HepG2 (cell line): ENCODE results near the gene GRM8. TPM values are rescaled to one million over a fixed set of nuclear protein-coding genes. Genes with fewer than 3 reads are reported as not detected.

ENCODE experiments used
- ATAC-seq: fragments of 200-7000 bp; cut with Tn5 transposase; 3 replicates; pipeline ENCODE4 v1.9.1; 2020; ENCODE audit warnings: mild to moderate bottlenecking, moderate library complexity
- BruUV-seq: library from RNA; stranded (reverse); fragments of 400-500 nt; replicated peaks from 2 replicates; lab custom pipeline; 2021; lab: Mats Ljungman, UMichigan
- CTCF ChIA-PET: fragments of 300-600 bp; formaldehyde crosslinking; extraction: SDS; loops from one replicate; lab custom pipeline; 2021; ENCODE audit warnings: low total read pairs, inconsistent platforms, low intra/inter-chr PET ratio; lab: Yijun Ruan, JAX
- POLR2A ChIA-PET: fragments of 350-600 bp; sonication (Branson Sonifier 250); formaldehyde crosslinking; loops from one replicate; lab custom pipeline; 2020; ENCODE audit warnings: antibody characterized with exemption, inconsistent platforms; lab: Yijun Ruan, JAX
- DNase-seq: peaks from one replicate; pipeline ENCODE4 v3.0.0-alpha.2; 2015; ENCODE audit warnings: low spot score
- FAIRE-seq: peaks from 3 replicates; lab custom pipeline; 2011; peaks lifted over from hg19 to GRCh38; lab: Jason Lieb, UNC
- H2AFZ ChIP-seq: one replicate; pipeline ENCODE4 v1.6.1; 2011; ENCODE audit warnings: low read length, inconsistent platforms
- H3K27ac ChIP-seq: fragments of 300-600 bp; 3 replicates; pipeline ENCODE4 v1.8.0; 2011; ENCODE audit warnings: mixed run types, mild to moderate bottlenecking, mixed read lengths, low read length, inconsistent platforms; ENCODE audit not compliant: insufficient read depth; ENCODE audit errors: extremely low read length
- H3K27me3 ChIP-seq, 2 experiments: fragments of 200-600 bp in 1 of 2; 2 replicates in 1 of 2; 3 replicates in 1 of 2; pipeline versions ENCODE4 v1.6.0 to v1.8.0; 2011; ENCODE audit warnings: low read length in 2 of 2, mild to moderate bottlenecking in 2 of 2, moderate library complexity in 2 of 2, inconsistent platforms in 1 of 2; ENCODE audit not compliant: insufficient read depth in 2 of 2, control insufficient read depth in 1 of 2
- H3K36me3 ChIP-seq, 2 experiments: fragments of 200-600 bp in 1 of 2; replicated peaks in 1 of 2; 2 replicates in 1 of 2; 3 replicates in 1 of 2; pipeline versions ENCODE4 v1.5.1 to v1.8.0; 2011; ENCODE audit warnings: low read length in 2 of 2, inconsistent platforms in 1 of 2; ENCODE audit not compliant: insufficient read depth in 2 of 2, control insufficient read depth in 1 of 2
- H3K4me1 ChIP-seq: 2 replicates; pipeline ENCODE4 v1.5.1; 2012; ENCODE audit warnings: low read length, inconsistent platforms; ENCODE audit not compliant: insufficient read depth
- H3K4me2 ChIP-seq: 2 replicates; pipeline ENCODE4 v1.6.0; 2011; ENCODE audit warnings: low read depth, low read length, inconsistent platforms
- H3K4me3 ChIP-seq, 3 experiments: fragments of 200-600 bp in 1 of 3; sonication (generic), shearing (Covaris generic) in 1 of 3; replicated peaks in 1 of 3; 2 replicates each; pipeline ENCODE4 v1.5.1; 2011 to 2016; ENCODE audit warnings: low read length in 3 of 3, inconsistent platforms in 2 of 3, low read depth in 2 of 3, mild to moderate bottlenecking in 2 of 3, control low read depth in 1 of 3, mixed read lengths in 1 of 3; ENCODE audit not compliant: insufficient read depth in 1 of 3
- H3K79me2 ChIP-seq: one replicate; pipeline ENCODE4 v1.6.1; 2011; ENCODE audit warnings: low read length, inconsistent platforms; ENCODE audit not compliant: insufficient read depth
- H3K9ac ChIP-seq: 2 replicates; pipeline ENCODE4 v1.6.0; 2011; ENCODE audit warnings: mild to moderate bottlenecking, low read depth, low read length, inconsistent platforms; ENCODE audit not compliant: insufficient read depth
- H3K9me3 ChIP-seq: 2 replicates; pipeline ENCODE4 v1.5.1; 2012; ENCODE audit warnings: mild to moderate bottlenecking, low read length
- H4K20me1 ChIP-seq: 2 replicates; pipeline ENCODE4 v1.6.0; 2011; ENCODE audit warnings: inconsistent platforms, mild to moderate bottlenecking, low read length, moderate library complexity; ENCODE audit not compliant: insufficient read depth
- CAMTA2 ChIP-seq: sonication (generic); formaldehyde crosslinking; IDR thresholded peaks from 2 replicates; pipeline ENCODE4 v1.4.0; 2020; ENCODE audit warnings: mild to moderate bottlenecking, missing genetic modification reagents, borderline replicate concordance
- FOSL1 ChIP-seq: sonication (generic); formaldehyde crosslinking; IDR thresholded peaks from 2 replicates; pipeline ENCODE4 v1.9.0; 2021; ENCODE audit warnings: missing genetic modification reagents, borderline replicate concordance
- FOXK2 ChIP-seq: fragments of 450-650 bp; IDR thresholded peaks from 2 replicates; pipeline ENCODE4 v1.6.1; 2016
- MAZ ChIP-seq, 2 experiments: sonication (generic) in 1 of 2; formaldehyde crosslinking in 1 of 2; IDR thresholded peaks; 2 replicates each; pipeline versions ENCODE4 v1.5.0 to v1.6.1; 2012 to 2020; ENCODE audit warnings: low read depth in 2 of 2, mild to moderate bottlenecking in 2 of 2, borderline replicate concordance in 1 of 2, improper control_type of control experiment in 1 of 2, low read length in 1 of 2, missing genetic modification reagents in 1 of 2, moderate library complexity in 1 of 2
- MLLT10 ChIP-seq: sonication (generic); formaldehyde crosslinking; IDR thresholded peaks from 2 replicates; pipeline ENCODE4 v1.4.0; 2020; ENCODE audit warnings: missing genetic modification reagents
- NFYC ChIP-seq: IDR thresholded peaks from 2 replicates; pipeline ENCODE4 v1.6.1; 2016; ENCODE audit warnings: missing genetic modification reagents, missing compliant biosample characterization
- PHF20 ChIP-seq: sonication (generic); formaldehyde crosslinking; IDR thresholded peaks from 2 replicates; pipeline ENCODE4 v1.5.0; 2020; ENCODE audit warnings: mild to moderate bottlenecking, missing genetic modification reagents
- REL ChIP-seq: sonication (generic); formaldehyde crosslinking; conservative IDR thresholded peaks from 2 replicates; pipeline ENCODE4 v1.8.0; 2022; ENCODE audit warnings: mild to moderate bottlenecking, missing genetic modification reagents, moderate library complexity
- TEF ChIP-seq: sonication (generic); formaldehyde crosslinking; IDR thresholded peaks from 2 replicates; pipeline ENCODE4 v1.5.0; 2020; ENCODE audit warnings: missing genetic modification reagents
- XRCC5 ChIP-seq: fragments of 200-400 bp; formaldehyde crosslinking; optimal IDR thresholded peaks from 2 replicates; pipeline ENCODE3; 2017; ENCODE audit warnings: mild to moderate bottlenecking, low read length
- ZNF205 ChIP-seq: IDR thresholded peaks from 2 replicates; pipeline ENCODE4 v1.6.1; 2018; ENCODE audit warnings: missing biosample characterization, missing genetic modification reagents
- ZNF644 ChIP-seq: IDR thresholded peaks from 2 replicates; pipeline ENCODE4 v1.6.1; 2016; ENCODE audit warnings: low read depth
- ZNF709 ChIP-seq: sonication (generic); formaldehyde crosslinking; IDR thresholded peaks from 2 replicates; pipeline ENCODE4 v1.5.0; 2020; ENCODE audit warnings: mild to moderate bottlenecking, missing genetic modification reagents
- ZSCAN31 ChIP-seq: sonication (generic); formaldehyde crosslinking; IDR thresholded peaks from 2 replicates; pipeline ENCODE4 v1.5.0; 2020; ENCODE audit warnings: low read depth, mild to moderate bottlenecking, missing genetic modification reagents
- WGBS: methylation state at CpG from one replicate; pipeline ENCODE4 v1.1.6; 2017; ENCODE audit warnings: low lambda C conversion rate; 5-methylcytosine and 5-hydroxymethylcytosine counted together
- in situ Hi-C: cut with HindIII; loops from 2 replicates; pipeline ENCODE4 v1.10.0; 2017; ENCODE audit warnings: low pct_unique_long_range_greater_than_20kb; ENCODE audit not compliant: extremely low pct_ligation_motif_present
- intact Hi-C: fragments of 100-400 bp; cut with micrococcal nuclease; formaldehyde crosslinking; loops from one replicate; pipeline ENCODE4 v1.10.0; 2022; ENCODE audit not compliant: unreplicated experiment
- polyA plus RNA-seq, 8 experiments: library from polyadenylated mRNA; depleted of rRNA in 3 of 8; stranded (reverse) in 7 of 8; unstranded in 1 of 8; fragments of >200 nt; fragmentation: Illumina TruSeq in 4 of 8; extraction: Trizol in 4 of 8; gene quantifications; 2 replicates each; pipeline versions ENCODE4 v1.2.1 to v1.2.3, GENCODE V29; 2011 to 2016; ENCODE audit warnings: low read depth in 4 of 8, missing spikeins in 1 of 8, mixed read lengths in 1 of 8; ENCODE audit not compliant: insufficient read depth in 1 of 8
- total RNA-seq, 5 experiments: library from RNA; depleted of rRNA; stranded (reverse); fragments of >200 nt; fragmentation: Illumina TruSeq; extraction: Trizol; gene quantifications; 2 replicates each; pipeline ENCODE4 v1.2.3, GENCODE V29; 2016; ENCODE audit warnings: low read depth in 1 of 5
- TF ChIP-seq, protein P1 (sequence below): sonication (generic); formaldehyde crosslinking; IDR thresholded peaks from 2 replicates; pipeline ENCODE4 v1.8.1; 2023; ENCODE audit warnings: missing genetic modification reagents, mild to moderate bottlenecking, borderline replicate concordance
- TF ChIP-seq, protein P2 (sequence below): sonication (generic); formaldehyde crosslinking; IDR thresholded peaks from 2 replicates; pipeline ENCODE4 v1.5.0; 2020; ENCODE audit warnings: missing genetic modification reagents
- TF ChIP-seq, protein P3 (sequence below): sonication (generic); formaldehyde crosslinking; IDR thresholded peaks from 2 replicates; pipeline ENCODE4 v1.4.0; 2020; ENCODE audit warnings: mild to moderate bottlenecking, missing genetic modification reagents

The GRM8 gene
- total and polyA plus RNA-seq, 2 of the 13 experiments (the other 11 are each of a cell fraction or from before 2014, with no cell fraction given): not detected

GRCh38 chr7:126489874-126490273, 762.9 kb downstream of the GRM8 start (continued):
- no peak for TF ChIP-seq FOSL1 (CRISPR knock-in tag)
- TF ChIP-seq XRCC5: no peak
- no peak for TF ChIP-seq FOXK2
- TF ChIP-seq, protein P1, sequence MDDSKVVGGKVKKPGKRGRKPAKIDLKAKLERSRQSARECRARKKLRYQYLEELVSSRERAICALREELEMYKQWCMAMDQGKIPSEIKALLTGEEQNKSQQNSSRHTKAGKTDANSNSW (CRISPR knock-in tag): no peak
- no peak for TF ChIP-seq TEF (CRISPR knock-in tag)
- TF ChIP-seq NFYC (CRISPR knock-in tag): no peak
- TF ChIP-seq REL (CRISPR knock-in tag): no peak
- no peak for TF ChIP-seq ZSCAN31 (CRISPR knock-in tag)
- no peak for TF ChIP-seq MLLT10 (CRISPR knock-in tag)
- no peak for TF ChIP-seq PHF20 (CRISPR knock-in tag)
- no peak for TF ChIP-seq ZNF644 (CRISPR knock-in tag)

- in situ Hi-C loops (no loop called here), intact Hi-C loops (no loop called here)
- 19% methylated on average over 4 of the region's 4 CpGs for WGBS
- ATAC-seq: no peak
- BruUV-seq: no TSS peak
- H4K20me1 ChIP-seq: no peaks in the 10 kb centered on the region
- no peak overlapping the region for H3K9ac ChIP-seq
- FAIRE-seq: no peak
- peaks cover 81% of the 10 kb centered on the region for H3K9me3 ChIP-seq
- H3K27ac ChIP-seq: no peak overlapping the region
- H3K4me2 ChIP-seq: no peak overlapping the region
- no peaks in the 10 kb centered on the region for H3K27me3 ChIP-seq
- POLR2A ChIA-PET: no interaction called here
- no peaks in the 10 kb centered on the region for H3K36me3 ChIP-seq
- no peak overlapping the region for H2AFZ ChIP-seq
- CTCF ChIA-PET: no interaction called here
- no peaks in the 10 kb centered on the region for H3K4me1 ChIP-seq
- H3K79me2 ChIP-seq: no peaks in the 10 kb centered on the region
- no peak for DNase-seq
- no peak overlapping the region for H3K4me3 ChIP-seq
- TF ChIP-seq MAZ (IDR thresholded peaks at IDR 0.05; ENCODE audit: borderline replicate concordance, low read depth, low read length) (no peak), MAZ (CRISPR knock-in tag; IDR thresholded peaks at IDR 0.05; ENCODE audit: low read depth) (no peak), ZNF709 (CRISPR knock-in tag) (no peak), ZNF205 (no peak), CAMTA2 (CRISPR knock-in tag) (no peak)
- TF ChIP-seq, protein P2, sequence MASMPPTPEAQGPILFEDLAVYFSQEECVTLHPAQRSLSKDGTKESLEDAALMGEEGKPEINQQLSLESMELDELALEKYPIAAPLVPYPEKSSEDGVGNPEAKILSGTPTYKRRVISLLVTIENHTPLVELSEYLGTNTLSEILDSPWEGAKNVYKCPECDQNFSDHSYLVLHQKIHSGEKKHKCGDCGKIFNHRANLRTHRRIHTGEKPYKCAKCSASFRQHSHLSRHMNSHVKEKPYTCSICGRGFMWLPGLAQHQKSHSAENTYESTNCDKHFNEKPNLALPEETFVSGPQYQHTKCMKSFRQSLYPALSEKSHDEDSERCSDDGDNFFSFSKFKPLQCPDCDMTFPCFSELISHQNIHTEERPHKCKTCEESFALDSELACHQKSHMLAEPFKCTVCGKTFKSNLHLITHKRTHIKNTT (CRISPR knock-in tag): no peak
- TF ChIP-seq, protein P3, sequence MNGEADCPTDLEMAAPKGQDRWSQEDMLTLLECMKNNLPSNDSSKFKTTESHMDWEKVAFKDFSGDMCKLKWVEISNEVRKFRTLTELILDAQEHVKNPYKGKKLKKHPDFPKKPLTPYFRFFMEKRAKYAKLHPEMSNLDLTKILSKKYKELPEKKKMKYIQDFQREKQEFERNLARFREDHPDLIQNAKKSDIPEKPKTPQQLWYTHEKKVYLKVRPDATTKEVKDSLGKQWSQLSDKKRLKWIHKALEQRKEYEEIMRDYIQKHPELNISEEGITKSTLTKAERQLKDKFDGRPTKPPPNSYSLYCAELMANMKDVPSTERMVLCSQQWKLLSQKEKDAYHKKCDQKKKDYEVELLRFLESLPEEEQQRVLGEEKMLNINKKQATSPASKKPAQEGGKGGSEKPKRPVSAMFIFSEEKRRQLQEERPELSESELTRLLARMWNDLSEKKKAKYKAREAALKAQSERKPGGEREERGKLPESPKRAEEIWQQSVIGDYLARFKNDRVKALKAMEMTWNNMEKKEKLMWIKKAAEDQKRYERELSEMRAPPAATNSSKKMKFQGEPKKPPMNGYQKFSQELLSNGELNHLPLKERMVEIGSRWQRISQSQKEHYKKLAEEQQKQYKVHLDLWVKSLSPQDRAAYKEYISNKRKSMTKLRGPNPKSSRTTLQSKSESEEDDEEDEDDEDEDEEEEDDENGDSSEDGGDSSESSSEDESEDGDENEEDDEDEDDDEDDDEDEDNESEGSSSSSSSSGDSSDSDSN (CRISPR knock-in tag): no peak
Observed at GRCh38 chr7:126487728-126488442, 764.9 kb downstream of the GRM8 start.
